ENCODE measurements around the gene DOCK6.

DOCK6 gene

GRCh38 chr19:11198769-11199424 is 63.4 kb downstream of the DOCK6 start:
- CTCF ChIA-PET, result no interaction called here
- POLR2A ChIA-PET, result interaction anchor here (1.2 kb wide), 1 partner anchor 60 kb away, joined by 3 read pairs; no protein-coding TSS in a partner anchor
- TF ChIP-seq SP1 (IDR thresholded peaks at IDR 0.05), result no peak
- TF ChIP-seq FOXA1 (IDR thresholded peaks at IDR 0.05), result no peak
- no peak for TF ChIP-seq PKNOX1 (IDR thresholded peaks at IDR 0.05)
- no peak for TF ChIP-seq SUZ12 (IDR thresholded peaks at IDR 0.05)
- TF ChIP-seq L3MBTL2 (conservative IDR thresholded peaks at IDR 0.05), result no peak
- no peak for TF ChIP-seq HDGF (IDR thresholded peaks at IDR 0.05; ENCODE audit: borderline replicate concordance)
- no peak for TF ChIP-seq LEF1 (IDR thresholded peaks at IDR 0.05; ENCODE audit: borderline replicate concordance)
- TF ChIP-seq FOXM1 (IDR thresholded peaks at IDR 0.05; ENCODE audit: borderline replicate concordance), result no peak
- TF ChIP-seq BHLHE40 (IDR thresholded peaks at IDR 0.05; ENCODE audit: borderline replicate concordance), result no peak
- no peak for TF ChIP-seq TARDBP (IDR thresholded peaks at IDR 0.05)
- TF ChIP-seq ZNF384 (IDR thresholded peaks at IDR 0.05), result no peak
- TF ChIP-seq NFRKB (IDR thresholded peaks at IDR 0.05), result no peak
- TF ChIP-seq CTBP1 (IDR thresholded peaks at IDR 0.05; ENCODE audit: borderline replicate concordance), result no peak
- TF ChIP-seq FOXK2 (IDR thresholded peaks at IDR 0.05), result no peak
- TF ChIP-seq ELF4 (IDR thresholded peaks at IDR 0.05), result no peak
- no peak for TF ChIP-seq ARNT (IDR thresholded peaks at IDR 0.05)
- no peak for DNase-seq (ENCODE audit: extremely low spot score)

- ChIA-PET CTCF (interaction anchor here (0.9 kb wide), 1 partner anchor 16 kb away, joined by 3 read pairs; no protein-coding TSS in a partner anchor), POLR2A (interaction anchor here (0.6 to 1.2 kb wide), 3 partner anchors 10 to 59 kb away, joined by 3 to 4 read pairs (median 3); no protein-coding TSS in a partner anchor)
Measured at GRCh38 chr19:11198175-11198534, 64.2 kb downstream of the DOCK6 start.

GRCh38 chr19:11197291-11198174 is 64.8 kb downstream of the DOCK6 start, which contains the start of gene KANK2:
Gene KANK2, minus strand, starts transcription at chr19:11197545. Its CDS starts 3,034 bp downstream, at chr19:11194511.
- CTCF ChIA-PET, result interaction anchor here (0.9 kb wide), 1 partner anchor 15 kb away, joined by 3 read pairs; no protein-coding TSS in a partner anchor
- POLR2A ChIA-PET, result interaction anchor here (0.6 to 1.2 kb wide), 3 partner anchors 9 to 59 kb away, joined by 3 to 4 read pairs (median 3); no protein-coding TSS in a partner anchor

More at GRCh38 chr19:11198175-11198534, 64.2 kb downstream of the DOCK6 start:
- no peak for TF ChIP-seq FOXA1 (IDR thresholded peaks at IDR 0.05)
- TF ChIP-seq SUZ12 (IDR thresholded peaks at IDR 0.05), result no peak
- TF ChIP-seq NFRKB (IDR thresholded peaks at IDR 0.05), result no peak
- no peak for TF ChIP-seq FOXK2 (IDR thresholded peaks at IDR 0.05)
- TF ChIP-seq FOXM1 (IDR thresholded peaks at IDR 0.05; ENCODE audit: borderline replicate concordance), result no peak
- TF ChIP-seq ZNF384 (IDR thresholded peaks at IDR 0.05), result no peak
- TF ChIP-seq CTBP1 (IDR thresholded peaks at IDR 0.05; ENCODE audit: borderline replicate concordance), result no peak
- no peak for TF ChIP-seq BHLHE40 (IDR thresholded peaks at IDR 0.05; ENCODE audit: borderline replicate concordance)
- no peak for TF ChIP-seq HDGF (IDR thresholded peaks at IDR 0.05; ENCODE audit: borderline replicate concordance)
- no peak for TF ChIP-seq PKNOX1 (IDR thresholded peaks at IDR 0.05)
- TF ChIP-seq SP1 (IDR thresholded peaks at IDR 0.05), result no peak
- no peak for TF ChIP-seq ELF4 (IDR thresholded peaks at IDR 0.05)
- no peak for TF ChIP-seq ARNT (IDR thresholded peaks at IDR 0.05)
- TF ChIP-seq L3MBTL2 (conservative IDR thresholded peaks at IDR 0.05), result no peak
- no peak for TF ChIP-seq TARDBP (IDR thresholded peaks at IDR 0.05)
- TF ChIP-seq LEF1 (IDR thresholded peaks at IDR 0.05; ENCODE audit: borderline replicate concordance), result no peak
- DNase-seq (ENCODE audit: extremely low spot score), result no peak

More at GRCh38 chr19:11197291-11198174, 64.8 kb downstream of the DOCK6 start, which contains the start of gene KANK2:
- peak; percentile 97 for DNase-seq (ENCODE audit: extremely low spot score)
- no peak for TF ChIP-seq SP1 (IDR thresholded peaks at IDR 0.05)
- no peak for TF ChIP-seq PKNOX1 (IDR thresholded peaks at IDR 0.05)
- TF ChIP-seq HDGF (IDR thresholded peaks at IDR 0.05; ENCODE audit: borderline replicate concordance), result no peak
- no peak for TF ChIP-seq ZNF384 (IDR thresholded peaks at IDR 0.05)
- TF ChIP-seq L3MBTL2 (conservative IDR thresholded peaks at IDR 0.05), result no peak
- TF ChIP-seq BHLHE40 (IDR thresholded peaks at IDR 0.05; ENCODE audit: borderline replicate concordance), result no peak
- TF ChIP-seq LEF1 (IDR thresholded peaks at IDR 0.05; ENCODE audit: borderline replicate concordance), result no peak
- TF ChIP-seq FOXM1 (IDR thresholded peaks at IDR 0.05; ENCODE audit: borderline replicate concordance), result no peak
- TF ChIP-seq FOXK2 (IDR thresholded peaks at IDR 0.05), result no peak
- no peak for TF ChIP-seq TARDBP (IDR thresholded peaks at IDR 0.05)
- TF ChIP-seq FOXA1 (IDR thresholded peaks at IDR 0.05), result no peak
- no peak for TF ChIP-seq ARNT (IDR thresholded peaks at IDR 0.05)
- TF ChIP-seq SUZ12 (IDR thresholded peaks at IDR 0.05), result no peak
- TF ChIP-seq ELF4 (IDR thresholded peaks at IDR 0.05), result no peak
- no peak for TF ChIP-seq CTBP1 (IDR thresholded peaks at IDR 0.05; ENCODE audit: borderline replicate concordance)
- TF ChIP-seq NFRKB (IDR thresholded peaks at IDR 0.05), result no peak

All from HEK293T (cell line).